HG03039 (cell line): ENCODE data around the gene CCDC88A.
A peak's percentile ranks its signal among the peaks of the same experiment; 100 is the strongest.
"Not testable (repeated sequence)": the region's sequence is repeated elsewhere in the genome, so short reads cannot be mapped to it uniquely, and the experiment has no call there.

ENCODE experiments used
- ATAC-seq: cut with Tn5 transposase; IDR thresholded peaks from one replicate; pipeline ENCODE4 v1.9.1; 2021; ENCODE audit warnings: mild to moderate bottlenecking, moderate library complexity; ENCODE audit not compliant: unreplicated experiment

The CCDC88A gene

DNA sequence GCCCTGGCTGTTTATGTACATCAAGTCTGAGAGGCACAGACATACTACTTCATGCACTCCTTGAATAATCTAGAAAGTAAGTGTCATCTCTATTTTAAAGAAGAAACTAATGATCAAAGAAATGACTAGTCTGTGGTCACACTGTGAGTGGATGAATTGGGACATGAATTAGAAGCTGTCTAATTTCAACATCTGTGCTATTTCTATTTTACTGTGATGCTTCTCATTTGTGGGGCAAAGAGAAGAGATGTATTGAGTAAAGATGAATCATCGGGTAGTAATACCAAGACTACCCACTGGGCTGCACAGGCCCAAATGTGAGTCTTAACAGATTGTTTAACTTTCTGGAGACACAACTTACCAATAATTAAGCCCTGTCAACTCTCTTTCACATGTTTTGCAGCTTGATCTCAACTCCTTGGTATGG is 108.2 kb downstream of the CCDC88A start:
- peak; percentile 95 for ATAC-seq

DNA sequence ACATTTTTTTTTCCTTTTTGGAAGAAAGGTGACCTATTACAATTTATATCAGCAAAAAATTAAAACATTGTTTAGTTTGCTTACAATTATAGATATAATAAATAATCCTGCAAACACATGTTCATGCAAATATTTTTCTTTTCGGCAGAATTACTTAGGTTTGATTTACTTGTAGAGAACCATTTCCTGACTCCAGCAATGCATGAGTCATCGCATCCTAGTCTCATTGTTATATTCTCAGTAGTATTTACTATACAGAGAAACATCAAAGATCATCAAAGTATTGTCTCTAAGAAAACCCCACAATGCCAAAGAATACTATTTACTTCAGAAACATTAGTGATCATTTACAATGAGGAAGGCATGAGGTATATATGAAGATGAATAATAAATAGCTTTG is 110.2 kb downstream of the CCDC88A start:
- ATAC-seq, result no peak

DNA sequence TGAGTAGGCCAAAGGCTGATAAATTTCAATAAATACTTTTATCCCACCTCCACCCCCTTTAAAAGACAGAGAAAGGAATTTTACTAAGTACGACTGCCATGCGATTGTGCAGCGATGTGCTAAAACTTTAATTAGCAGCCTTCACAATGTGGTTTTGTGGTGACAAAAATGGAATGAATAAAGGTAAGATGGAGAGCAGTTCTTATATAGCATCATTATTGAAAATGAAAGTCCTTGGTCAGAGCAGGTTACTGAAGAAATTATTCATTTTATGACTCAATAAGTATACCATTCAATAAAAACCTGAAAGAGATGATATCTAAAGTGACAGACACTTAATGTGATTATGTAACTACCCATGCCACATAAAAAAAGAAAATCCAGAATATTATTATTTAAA is 117.4 kb downstream of the CCDC88A start:
- peak; percentile 82 for ATAC-seq

DNA sequence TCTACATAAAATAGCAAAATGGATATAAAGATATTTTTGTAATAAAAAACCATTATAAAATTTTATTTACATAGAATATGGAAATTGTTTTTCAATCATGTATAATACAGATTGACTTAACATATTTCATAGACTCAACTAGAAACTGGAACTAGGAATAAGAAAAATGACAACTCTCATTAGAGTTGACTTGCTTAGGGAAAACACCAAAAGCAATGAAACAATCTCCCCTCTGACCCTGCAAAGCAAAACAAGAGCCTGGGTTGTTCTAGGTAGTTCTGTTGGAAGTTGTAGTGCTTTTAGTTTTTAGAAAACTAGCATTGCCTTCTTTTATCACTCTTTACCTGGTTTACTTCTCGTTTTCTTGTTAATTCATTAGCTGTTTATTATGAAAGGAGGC is 118.4 kb downstream of the CCDC88A start:
- ATAC-seq, result no peak

DNA sequence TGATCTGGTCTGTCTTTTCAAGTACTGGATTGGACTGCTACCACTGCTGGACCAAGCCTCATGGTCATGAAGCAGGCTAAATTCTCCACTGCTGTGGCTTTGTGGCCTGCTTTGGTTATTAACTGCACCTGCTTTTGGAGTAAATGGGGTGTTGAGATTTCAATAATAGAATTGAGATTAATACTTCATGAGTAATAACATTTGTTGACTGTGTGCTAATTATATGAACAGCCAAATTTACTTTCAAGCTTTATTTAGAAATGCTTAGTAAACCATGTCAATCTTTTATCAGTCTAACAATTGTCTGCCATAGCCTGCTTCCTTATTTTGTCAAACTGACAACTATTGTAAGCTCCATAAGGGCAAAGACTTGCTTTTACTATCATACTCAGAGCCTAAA is 123.3 kb downstream of the CCDC88A start:
- peak; percentile 53 for ATAC-seq

DNA sequence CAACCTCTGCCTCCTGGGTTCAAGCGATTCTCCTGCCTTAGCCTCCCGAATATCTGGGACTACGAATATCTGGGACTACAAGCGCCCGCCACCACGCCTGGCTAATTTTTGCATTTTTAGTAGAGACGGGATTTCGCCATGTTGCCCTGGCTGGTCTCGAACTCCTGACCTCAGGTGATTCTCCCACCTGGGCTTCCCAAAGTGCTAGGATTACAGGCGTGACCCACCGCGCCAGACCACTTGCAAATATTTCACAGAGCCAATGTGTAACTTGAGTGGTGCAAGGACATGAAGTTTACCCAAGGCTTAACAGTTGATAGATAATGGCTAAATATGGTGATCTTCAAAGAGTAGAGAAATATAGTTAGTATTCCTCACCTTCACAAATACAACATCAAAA is 136.6 kb downstream of the CCDC88A start:
- ATAC-seq, result no peak

DNA sequence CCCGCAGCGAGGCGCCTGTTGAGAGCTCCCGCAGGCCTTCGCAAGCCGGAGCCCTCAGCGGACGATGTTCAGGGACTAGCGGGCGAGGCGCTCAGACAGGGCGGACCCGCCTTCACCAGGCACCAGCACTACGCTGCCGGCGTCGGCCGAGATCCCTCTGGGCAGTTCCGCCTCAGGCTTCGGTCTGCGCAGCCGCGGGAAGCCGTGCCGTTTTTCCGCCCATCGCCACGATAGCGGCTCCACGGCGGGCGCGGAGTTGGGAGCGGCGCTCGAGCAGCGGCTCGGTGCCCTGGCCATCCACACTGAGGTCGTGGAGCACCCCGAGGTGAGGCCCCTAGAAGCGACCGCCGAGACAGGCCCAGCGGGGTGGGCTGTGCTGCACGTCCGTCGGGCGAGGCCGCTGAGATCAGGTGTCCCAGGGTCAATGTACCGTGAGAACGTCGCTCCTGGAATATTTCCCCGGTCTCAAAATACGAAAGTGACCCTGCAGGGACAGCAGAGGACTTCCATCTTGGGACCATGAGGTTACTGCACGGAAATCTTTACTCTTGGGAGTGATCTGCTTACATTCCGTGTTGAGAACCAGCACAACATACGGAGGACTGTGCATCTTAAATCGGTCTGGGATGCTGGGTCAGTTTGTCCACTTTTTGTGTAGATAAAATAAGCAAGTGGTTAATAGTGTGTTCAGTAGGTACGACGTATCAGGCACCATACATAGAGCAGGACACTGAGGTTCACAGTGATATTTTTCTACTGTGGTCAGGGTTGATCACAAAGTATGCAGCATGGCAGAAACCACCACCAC is 137.3 kb downstream of the CCDC88A start:
- peak; percentile 98 for ATAC-seq

DNA sequence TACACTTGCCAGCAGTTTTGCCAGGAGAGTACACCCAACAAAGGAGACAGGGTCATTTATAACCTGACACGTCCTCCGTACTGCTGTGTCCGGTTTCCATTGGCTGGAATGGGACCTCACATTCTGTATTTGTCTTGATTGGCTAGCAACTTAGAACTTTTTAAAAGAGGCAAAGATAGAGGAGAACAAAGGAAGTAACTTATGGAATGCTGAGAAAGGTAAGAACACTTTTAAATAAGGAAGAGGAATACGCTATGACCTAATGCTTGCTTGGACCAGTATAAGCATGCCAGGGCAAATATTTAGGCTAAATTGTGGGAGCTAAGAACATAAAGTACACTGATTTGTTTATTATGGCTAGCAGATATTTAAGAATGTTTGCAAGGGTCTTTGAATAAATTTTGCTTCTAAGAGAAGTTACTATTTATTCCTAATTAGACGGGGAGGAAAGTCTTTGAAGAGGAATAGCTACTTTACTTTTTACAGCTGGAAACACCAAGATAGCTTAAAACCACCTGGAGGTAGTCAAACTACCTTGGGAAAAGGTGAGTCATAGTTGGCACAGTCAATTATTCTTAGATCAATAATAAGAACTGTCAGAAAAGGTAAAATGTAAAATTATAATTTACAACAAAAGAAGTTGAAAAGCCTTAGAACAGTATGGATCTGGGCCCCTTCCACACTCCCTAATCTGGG is 138.7 kb downstream of the CCDC88A start:
- not testable (repeated sequence) for ATAC-seq

DNA sequence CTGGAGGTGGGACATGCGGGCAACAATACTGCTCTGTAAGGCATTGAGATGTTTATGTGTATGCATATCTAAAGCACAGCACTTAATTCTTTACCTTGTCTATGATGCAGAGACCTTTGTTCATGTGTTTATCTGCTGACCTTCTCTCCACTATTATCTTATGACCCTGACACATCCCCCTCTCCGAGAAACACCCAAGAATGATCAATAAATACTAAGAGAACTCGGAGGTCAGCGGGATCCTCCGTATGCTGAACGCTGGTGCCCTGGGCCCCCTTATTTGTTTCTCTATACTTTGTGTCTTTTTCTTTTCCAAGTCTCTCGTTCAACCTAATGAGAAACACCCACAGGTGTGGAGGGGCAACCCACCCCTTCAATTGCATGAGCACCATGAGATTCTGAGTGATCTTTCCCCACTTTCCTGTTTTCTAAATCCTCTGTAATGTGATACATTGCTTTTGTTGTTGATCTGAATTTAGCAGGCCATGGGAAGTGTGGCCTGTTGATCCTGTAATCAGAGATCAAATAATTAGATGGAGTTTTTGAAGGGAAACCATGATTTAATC is 139.7 kb downstream of the CCDC88A start:
- ATAC-seq, result not testable (repeated sequence)

DNA sequence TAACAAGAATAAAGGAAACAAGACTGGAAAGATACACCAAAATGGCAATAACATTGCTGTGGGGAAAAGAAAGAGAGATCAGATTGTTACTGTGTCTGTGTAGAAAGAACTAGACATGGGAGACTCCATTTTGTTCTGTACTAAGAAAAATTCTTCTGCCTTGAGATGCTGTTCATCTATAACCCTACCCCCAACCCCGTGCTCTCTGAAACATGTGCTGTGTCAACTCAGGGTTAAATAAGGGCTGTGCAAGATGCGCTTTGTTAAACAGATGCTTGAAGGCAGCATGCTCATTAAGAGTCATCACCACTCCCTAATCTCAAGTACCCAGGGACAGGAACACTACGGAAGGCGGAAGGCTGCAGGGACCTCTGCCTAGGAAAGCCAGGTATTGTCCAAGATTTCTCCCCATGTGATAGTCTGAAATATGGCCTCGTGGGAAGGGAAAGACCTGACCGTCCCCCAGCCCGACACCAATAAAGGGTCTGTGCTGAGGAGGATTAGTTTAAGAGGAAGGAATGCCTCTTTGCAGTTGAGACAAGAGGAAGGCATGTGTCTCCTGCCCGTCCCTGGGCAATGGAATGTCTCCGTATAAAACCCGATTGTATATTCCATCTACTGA is 140.3 kb downstream of the CCDC88A start:
- ATAC-seq, result not testable (repeated sequence)

DNA sequence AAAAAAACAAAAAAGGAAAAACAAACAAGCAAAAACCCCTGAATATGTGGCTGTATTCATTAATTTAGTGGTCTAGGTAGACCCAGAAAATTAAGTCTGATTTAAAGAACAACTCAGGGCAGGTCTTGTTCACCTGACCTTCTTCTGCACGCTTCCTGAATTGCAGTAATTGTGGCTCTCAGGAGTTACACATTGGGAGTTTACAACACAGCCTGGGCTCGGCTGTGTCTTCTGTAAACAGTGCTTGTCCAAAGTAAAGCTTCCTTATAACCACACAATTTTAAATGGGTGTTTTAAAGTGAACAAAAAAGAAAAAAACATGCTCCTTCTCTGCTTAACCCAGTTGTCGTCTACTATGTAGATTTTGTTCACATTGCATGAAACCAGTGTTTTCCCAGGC is 142.3 kb downstream of the CCDC88A start:
- ATAC-seq, result no peak

DNA sequence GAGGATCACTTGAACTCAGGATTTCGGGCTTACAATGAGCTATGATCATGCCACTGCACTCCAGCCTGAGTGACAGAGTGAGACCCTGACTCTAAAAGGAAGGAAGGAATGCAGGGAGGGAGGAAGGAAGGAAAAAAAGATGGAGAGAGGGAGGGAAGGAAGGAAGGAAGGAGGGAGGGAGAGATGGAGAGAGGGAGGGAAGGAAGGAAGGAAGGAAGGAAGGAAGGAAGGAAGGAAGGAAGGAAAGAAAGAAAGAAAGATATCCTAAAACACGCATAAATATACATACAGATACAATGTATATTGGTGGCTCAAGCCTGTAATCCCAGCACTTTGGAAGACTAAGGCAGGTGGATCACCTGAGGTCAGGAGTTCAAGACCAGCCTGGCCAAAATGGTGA is 145.3 kb downstream of the CCDC88A start:
- ATAC-seq, result not testable (repeated sequence)

DNA sequence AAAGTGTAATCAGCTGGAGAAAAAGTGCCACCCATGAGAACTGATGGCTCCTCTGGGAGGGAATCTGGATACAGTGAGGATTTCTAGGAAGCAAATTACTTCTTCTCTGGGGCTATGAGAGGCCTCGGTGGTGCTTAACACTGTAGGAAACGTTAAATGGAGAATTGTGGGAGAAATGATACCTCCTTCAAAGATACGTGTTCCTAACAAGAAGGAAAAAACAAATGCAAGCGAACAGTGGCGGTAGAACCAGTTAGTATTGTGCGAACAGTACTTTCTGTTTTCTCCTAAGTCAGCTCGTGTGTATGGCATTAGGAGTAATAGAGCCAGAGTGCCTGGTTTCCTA is 150.0 kb downstream of the CCDC88A start:
- ATAC-seq, result no peak

DNA sequence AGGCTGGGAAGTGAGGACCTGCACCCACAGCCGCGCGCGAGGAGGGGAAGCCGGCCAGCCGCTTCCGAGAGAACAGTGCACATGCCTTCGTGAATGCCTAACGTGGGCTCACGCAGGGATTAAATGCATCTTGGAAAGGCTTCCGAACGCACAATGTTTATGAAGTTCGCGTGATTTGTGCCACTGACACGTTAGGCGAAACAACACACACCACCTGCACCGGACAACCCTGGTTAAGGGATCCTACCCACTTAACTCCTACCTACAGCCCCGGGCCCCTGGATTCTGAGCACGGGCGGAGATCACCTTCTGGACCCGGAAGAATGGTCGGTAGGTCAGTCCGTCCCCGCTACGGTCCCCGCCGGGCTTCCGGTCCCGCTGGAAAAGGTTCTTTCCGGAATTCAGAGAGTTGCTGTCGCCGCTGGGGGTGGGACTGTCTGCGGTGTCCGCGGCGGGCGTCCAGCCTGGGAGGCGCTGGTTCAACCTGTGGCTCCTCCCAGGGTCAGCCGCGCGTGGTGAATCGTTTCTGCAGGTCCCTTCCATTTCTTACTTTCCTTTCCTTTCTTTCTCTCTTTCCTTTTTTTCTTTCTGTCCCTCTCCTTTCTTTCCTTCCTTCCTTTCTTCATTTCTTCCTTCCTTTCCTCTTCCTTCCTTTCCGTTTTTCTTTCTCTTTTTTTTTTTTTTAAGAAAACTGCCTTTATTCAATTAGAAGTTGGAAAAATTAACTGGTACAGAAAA is 150.6 kb downstream of the CCDC88A start, which contains the start of gene MTIF2:
TSS of gene MTIF2 (minus strand) at position 325 of the 738 bp plus-strand sequence. CDS start 5,373 bp downstream, outside the sequence.
- peak; percentile 97 for ATAC-seq

DNA sequence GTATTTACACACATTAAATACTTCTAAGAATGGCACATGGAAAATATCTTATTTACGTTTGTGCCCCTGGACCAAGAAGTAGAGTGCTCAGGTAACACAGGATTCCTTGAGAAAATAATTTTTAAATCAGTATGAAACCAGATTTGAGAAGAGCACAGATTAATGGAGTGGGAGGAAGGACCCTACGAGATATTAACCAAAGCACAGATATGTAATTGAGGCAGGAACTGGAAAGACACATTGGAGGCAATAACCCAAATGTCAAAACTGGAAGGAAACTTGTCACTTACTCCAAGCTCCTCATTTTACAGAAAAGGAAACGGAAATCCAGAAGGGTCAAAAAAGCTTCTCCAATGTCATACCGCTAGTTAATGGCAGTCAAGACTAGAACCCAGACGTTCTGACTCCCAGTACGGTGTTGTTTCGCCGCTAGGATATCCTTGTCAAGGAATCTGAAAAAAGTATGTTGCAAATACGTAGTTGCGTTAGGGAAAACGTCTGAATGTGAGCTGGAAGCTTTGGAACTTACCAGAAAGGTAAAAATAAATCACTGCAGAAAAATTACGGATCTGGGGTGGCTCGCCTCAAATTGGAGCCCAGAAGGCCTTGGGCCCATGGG is 151.3 kb downstream of the CCDC88A start:
- ATAC-seq, result no peak

DNA sequence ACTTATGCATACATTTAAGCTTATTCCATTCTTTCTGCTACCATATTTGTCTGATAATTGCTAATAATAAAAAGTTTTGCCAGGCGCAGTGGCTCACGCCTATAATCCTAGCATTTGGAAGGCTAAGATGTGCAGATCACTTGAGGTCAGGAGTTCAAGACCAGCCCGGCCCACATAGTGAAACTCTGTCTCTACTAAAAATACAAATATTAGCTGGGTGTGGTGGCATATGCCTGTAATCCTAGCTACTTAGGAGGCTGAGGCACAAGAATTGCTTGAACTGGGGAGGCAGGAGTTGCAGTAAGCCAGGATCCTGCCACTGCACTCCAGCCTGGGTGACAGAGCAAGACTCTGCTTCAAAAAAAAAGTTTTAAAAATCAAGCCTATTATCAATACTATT is 160.1 kb downstream of the CCDC88A start:
- ATAC-seq, result not testable (repeated sequence)

DNA sequence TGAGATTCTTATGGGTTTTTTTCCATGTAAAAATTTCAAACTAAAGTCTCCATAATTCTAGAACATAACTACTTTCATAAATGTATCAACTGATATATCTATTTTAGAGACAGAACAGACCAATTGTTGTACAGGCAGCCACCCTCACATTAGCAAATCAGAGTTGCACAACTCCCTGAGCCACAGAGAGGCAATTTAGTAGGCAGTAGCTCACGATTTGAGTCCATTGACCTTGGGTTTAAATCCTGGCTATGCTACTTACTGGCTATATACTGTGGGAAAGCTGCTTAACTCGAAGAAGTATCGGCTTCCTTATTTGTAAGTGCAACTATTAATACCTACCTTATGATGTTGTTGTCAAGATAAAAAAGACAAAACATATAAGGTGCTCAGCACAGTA is 166.8 kb downstream of the CCDC88A start:
- ATAC-seq, result no peak

DNA sequence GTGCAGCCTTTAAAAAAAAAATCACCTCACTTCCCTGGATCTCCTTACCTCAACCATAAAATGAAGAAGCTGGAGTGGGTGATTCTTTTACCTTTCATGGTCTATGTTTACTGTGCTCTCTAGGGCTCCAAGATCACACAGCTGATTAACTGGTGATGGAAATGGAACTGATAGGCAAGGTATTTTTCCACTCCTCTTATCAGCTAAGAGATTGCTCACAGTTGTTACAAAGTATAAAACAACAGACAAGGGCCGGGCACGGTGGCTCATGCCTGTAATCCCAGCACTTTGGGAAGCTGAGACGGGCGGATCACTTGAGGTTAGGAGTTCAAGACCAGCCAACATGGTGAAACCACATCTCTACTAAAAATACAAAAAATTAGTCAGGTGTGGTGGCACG is 172.6 kb downstream of the CCDC88A start:
- no peak for ATAC-seq

DNA sequence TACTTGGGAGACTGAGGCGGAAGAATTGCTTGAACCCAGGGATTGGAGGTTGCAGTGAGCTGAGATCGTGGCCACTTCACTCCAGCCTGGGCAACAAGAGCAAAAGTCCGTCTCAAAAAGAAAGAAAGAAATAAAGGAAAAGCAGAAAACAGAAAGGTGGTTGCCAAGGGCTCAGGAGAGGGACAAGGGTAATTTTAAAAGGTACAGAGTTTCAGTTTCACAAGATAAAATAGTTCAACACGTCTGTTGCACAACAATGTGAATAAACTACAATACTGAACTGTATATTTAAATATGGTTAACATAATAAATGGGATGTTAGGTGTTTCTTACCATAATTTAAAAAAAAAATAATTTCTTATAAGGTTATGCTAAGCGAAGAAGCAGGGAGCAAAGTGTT is 174.2 kb downstream of the CCDC88A start:
- no peak for ATAC-seq

DNA sequence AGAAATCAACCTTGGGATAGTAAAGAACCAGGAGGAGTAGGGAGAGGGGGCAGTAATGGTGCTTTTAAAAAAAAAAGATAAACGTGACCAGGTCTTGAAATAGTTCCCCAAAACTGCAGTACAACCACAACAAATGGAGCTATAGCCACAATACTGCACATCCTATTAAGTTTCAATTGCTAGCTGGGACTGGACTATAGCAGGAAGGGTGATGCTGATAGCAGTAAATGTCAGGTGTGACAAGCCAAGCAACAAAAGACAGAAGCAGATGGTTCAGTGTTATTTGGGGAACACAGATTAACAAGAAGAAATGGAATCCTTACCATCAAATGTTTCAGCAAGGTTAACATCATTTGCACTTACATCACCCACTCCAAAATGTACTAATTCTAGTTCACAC is 177.0 kb downstream of the CCDC88A start:
- ATAC-seq, result no peak
